Posterior vena cava (tissue), 2 donors: Measurements from ENCODE around the gene DDN. TPM values are rescaled to one million over a fixed set of nuclear protein-coding genes. Genes with fewer than 3 reads are reported as not detected.
A peak's percentile ranks its signal among the peaks of the same experiment; 100 is the strongest.

ENCODE experiments used
- DNase-seq: peaks from one replicate; pipeline ENCODE4 v3.0.0-alpha.2; 2020; ENCODE audit warnings: low spot score
- intact Hi-C, 2 donors: fragments of 100-400 bp; cut with DNase I; formaldehyde crosslinking; loops; one replicate each; pipeline versions ENCODE4 v1.14.1 to v1.14.2; 2022 to 2023
- total RNA-seq, 2 donors: library from RNA; stranded (reverse); fragmentation: NEBNext Ultra II Directional; extraction: Animal tissue kit (Norgen Biotek cat#: 25700); gene quantifications; one replicate each; pipeline ENCODE4 v1.2.1, GENCODE V29; 2021
- donor health status: DM: yes; HTN: yes; CAD: no.
- donor health status: DM: yes; HTN: yes; CAD: no.

DDN gene
- total RNA-seq, 2 donors from 2014 or later = not detected

DNA sequence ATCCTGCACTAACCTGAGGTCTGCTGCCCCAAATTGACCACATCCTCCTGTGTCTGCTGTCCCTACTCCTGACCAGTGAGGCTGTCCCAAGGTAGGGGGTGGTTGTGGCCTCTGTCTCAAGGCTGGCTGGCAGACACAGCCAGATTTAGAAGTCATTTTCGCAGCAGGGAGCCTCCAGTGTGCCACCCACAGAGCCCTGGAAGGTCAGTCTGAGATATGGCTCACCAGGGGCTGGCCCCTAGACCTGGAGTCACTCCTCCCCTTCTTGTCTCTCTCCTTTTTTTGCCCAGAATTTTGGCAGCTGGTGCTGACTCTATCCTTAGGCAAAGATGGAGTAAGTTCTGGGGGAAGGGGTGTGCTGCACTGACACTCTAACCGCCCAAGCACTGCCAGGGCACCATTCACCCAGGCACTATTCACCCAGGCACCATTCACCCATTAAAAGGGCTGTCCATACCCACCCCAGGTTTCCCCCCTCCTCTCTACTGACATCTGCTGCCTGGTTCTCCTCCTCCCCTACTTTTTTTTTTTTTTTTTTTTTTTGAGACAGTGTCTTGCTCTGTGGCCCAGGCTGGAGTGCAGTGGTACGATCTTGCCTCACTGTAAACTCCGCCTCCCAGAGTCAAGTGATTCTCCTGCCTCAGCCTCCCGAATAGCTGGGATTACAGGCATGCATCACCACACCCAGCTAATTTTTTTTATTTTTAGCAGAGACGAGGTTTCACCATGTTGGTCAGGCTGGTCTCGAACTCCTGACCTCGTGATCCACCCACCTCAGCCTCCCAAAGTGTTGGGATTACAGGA lies 7.7 kb downstream of the DDN start:
- intact Hi-C loops = no loop called here
- peak; percentile 34 for DNase-seq

DNA sequence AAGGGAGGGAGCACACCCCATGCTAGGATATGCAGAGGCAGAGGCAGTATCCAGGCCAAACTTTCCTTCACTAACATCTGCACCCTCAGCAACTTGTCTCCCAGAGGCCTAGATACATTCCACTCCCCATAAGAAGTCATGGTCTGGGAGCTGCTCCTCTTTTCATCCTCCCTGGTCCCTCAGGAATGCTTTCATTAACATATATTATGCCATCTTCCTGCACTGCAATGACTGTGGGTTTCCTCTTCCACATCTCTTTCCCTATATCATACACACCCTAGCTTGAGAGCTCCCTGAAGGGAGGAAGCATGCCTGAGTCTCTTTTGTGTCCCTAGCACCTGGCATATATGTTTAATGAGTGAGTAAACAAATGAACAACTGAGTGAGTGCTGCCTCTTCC lies 8.6 kb downstream of the DDN start:
- no peak for DNase-seq
- intact Hi-C loops = no loop called here

DNA sequence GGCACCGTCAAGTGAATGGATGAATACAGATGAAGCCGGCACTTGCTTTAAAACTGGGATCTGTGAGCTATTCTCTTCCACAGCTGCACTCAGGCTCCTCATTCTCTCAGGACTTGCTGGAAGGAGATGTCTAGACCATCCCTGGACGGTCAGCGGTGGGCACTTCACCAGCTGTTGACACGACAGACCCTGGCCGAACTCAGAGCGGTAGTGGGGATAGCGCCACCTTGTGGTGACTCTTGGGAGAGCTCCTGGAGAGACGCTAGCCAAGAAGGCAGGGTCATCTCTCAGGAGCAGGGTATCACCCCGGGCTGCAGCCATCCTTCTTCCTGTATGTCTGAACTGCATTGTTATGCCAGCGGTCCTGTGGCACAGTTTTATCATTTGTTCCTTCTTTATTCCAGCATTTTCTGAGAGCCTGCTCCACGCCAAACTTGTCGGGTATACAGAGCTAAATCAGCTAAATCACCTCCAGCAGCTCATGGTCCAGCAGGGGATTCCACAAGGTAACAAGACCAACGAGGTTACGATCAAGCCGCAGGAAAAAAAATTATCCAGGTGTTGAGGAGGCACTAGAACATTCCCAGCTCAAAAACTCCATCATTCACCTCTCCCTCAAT lies 11.0 kb downstream of the DDN start:
- DNase-seq = peak; percentile 89
- intact Hi-C loops = no loop called here

DNA sequence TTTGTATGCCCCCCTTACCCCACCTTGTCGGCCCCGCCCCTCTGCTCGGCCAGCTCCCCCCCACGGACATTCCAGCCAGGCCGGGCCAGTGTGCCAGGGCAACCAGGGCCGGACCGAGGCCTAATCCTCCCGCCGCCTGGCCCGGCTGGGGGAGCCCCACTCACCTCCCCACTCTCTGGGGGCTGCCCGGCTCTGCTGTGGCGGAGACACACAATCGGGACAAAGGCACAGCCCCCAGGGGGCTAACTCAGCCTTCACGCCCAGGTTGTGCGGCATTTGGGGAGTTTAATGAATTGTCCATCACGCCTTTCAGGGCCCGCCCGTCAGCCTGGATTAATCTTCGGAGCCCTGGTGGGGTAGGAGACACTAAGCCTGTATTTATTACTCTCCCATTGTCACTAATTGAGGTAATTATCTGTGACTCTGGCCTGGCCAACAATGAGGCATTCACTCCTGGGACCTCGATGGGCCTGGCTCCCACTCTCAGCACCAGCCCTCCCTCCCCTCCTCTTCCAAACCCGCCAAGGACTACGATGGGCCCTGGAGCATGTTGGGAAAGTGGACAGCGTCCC lies 12.4 kb downstream of the DDN start:
- DNase-seq = peak; percentile 76
- intact Hi-C loops = no loop called here

DNA sequence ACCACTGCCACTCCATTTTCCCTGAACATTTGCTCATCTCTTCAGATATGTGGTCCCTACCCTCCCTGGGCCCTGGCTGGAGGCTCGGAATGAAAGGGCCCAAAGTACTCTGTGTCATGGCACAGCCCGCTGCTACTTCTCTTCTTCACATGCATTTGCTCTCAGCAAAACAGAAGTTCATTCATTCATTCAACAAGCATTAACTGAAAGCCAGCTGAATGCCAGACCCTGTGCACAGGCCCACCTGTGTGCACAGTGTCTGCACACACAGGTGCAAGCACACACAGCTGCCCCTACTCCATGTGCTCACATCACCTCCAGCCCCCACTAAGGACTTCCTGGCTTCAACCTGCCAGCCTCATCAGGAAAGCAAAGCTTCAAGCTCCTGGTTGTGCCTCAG lies 13.3 kb downstream of the DDN start:
- peak; percentile 57 for DNase-seq
- intact Hi-C loops = no loop called here

DNA sequence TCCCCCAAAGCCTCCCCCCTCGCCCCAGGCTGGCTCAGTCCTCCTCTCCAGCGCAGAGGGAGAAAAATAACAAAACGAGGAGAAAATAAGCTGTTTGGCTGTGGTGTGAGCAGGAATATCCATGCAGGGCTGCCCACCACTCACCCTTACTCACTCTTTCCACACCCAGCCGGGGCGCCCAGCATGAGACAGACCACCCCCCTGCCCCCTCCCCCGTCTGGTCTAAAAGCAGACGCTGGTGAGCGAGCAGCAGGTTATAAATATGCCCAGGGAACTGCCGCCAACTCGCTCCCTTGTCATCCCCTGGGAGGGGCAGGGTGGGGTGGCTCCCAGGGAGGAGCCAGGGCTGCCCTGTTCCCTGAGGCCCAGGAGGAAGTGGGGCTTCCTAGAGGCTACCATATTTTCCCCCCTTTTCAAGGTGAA lies 13.7 kb downstream of the DDN start:
- intact Hi-C loops = no loop called here
- peak; percentile 71 for DNase-seq

DNA sequence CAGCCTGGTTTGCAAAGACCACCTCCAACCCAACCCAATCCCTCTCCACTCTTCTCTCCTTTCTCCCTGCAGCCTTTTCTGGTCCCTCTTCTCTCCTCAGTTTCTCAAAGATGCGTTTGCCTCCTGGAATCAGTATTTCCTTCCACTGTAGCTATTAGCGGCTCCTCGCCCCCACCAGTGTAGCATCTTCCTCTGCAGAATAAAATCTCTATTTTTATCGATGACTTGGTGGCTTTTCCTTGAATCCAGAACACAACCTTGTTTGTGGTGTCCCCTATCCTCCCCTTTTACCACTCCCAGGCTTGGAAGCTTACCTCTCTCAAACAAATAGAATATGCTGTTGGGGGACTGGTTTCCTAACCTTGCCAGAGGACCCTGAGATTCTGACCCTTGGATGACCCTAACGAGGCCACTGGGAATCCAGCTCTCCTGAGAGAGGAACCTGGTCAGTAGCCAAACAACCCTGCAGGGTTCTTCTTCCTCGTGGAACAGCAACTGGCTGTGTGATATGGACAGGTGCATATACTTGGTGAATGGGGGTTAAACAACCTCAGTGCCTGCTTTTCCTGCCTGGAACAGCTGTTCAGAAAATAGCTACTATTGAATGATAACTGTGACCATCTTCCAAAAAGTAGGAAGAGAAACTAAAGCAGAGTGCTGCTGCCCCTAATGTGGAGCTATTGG lies 16.6 kb downstream of the DDN start:
- intact Hi-C loops = no loop called here
- no peak for DNase-seq

DNA sequence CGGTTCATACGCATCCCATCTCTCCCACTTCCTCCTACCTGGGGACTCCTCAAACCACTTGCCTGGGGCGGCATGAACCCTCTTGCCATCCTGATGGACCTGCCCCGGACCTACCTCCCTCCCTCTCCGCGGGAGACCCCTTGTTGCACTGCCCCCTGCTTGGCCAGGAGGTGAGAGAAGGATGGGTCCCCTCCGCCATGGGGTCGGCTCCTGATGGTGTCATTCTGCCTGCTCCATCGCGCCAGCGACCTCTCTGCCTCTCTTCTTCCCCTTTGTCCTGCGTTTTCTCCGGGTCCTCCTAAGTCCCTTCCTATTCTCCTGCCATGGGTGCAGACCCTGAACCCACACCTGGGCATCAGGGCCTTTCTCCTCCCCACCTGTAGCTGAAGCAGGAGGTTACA lies 17.4 kb downstream of the DDN start:
- intact Hi-C loops = no loop called here
- peak; percentile 73 for DNase-seq

DNA sequence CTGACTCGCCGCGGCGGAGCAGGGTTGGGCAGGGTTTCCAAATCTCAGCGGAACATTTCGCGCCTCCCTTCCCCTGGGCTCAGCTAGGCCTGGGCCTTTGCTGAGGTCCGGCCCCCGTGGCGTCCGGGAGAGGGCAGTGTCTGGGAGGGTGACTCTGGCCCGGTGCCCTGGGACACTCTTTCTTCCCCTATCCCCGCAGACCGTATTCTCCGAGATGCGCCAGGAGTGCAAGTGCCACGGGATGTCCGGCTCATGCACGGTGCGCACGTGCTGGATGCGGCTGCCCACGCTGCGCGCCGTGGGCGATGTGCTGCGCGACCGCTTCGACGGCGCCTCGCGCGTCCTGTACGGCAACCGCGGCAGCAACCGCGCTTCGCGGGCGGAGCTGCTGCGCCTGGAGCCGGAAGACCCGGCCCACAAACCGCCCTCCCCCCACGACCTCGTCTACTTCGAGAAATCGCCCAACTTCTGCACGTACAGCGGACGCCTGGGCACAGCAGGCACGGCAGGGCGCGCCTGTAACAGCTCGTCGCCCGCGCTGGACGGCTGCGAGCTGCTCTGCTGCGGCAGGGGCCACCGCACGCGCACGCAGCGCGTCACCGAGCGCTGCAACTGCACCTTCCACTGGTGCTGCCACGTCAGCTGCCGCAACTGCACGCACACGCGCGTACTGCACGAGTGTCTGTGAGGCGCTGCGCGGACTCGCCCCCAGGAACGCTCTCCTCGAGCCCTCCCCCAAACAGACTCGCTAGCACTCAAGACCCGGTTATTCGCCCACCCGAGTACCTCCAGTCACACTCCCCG lies 18.0 kb downstream of the DDN start:
- intact Hi-C loops = no loop called here
- DNase-seq = peak; percentile 83

DNA sequence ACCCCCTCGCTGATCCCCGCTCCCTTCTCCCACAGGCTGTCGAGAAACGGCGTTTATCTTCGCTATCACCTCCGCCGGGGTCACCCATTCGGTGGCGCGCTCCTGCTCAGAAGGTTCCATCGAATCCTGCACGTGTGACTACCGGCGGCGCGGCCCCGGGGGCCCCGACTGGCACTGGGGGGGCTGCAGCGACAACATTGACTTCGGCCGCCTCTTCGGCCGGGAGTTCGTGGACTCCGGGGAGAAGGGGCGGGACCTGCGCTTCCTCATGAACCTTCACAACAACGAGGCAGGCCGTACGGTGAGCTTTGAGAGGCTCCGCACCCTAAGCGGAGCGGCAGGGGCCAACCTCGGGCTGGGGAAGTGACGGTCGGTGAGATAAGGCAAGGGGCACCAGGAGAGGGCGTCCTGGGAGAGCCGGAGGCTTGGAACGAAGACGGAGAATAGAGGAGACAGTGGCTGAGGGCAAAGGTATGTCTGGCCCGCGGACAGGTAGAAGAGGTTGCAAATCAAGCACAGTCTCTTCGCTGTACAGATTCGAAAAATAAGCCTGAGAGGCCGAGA lies 18.7 kb downstream of the DDN start:
- intact Hi-C loops = no loop called here

DNA sequence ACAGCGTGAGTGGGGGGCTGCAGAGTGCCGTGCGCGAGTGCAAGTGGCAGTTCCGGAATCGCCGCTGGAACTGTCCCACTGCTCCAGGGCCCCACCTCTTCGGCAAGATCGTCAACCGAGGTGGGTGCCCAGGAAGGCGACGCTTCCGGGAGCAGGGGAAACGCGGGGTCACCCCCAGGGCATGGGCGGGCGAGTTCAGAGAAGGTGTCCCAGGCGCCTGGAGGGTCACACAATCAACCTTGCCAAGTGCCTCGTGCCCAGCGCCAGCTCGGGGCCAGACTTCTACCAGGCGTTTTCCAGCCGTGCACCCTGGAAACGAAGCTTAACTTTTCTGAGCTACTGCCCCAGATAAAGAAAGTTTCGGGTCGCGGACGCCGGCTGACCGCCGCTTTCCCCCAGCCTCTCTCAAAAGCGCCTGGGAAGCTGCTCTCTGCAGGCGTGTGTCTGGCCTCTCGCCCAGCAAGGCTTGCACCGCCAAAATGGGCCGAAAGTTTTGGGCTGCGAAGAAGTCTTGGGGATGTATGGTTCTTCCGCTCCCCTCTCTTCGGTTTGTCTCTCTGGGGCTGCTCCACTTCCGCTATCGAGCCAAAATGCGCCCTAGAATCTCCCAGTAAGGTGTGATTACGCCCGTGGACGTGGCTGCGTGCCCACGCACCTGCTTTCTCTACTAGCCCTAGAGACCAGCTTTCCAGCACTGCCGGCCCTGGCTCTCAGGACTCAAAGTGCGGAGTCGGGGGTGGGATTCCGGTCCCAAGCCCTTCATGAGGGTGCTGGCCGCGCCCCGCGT lies 19.4 kb downstream of the DDN start:
- intact Hi-C loops = no loop called here
- DNase-seq = peak; percentile 79

More for the DNA sequence above, 18.7 kb downstream of the DDN start:
- peak; percentile 81 for DNase-seq

DNA sequence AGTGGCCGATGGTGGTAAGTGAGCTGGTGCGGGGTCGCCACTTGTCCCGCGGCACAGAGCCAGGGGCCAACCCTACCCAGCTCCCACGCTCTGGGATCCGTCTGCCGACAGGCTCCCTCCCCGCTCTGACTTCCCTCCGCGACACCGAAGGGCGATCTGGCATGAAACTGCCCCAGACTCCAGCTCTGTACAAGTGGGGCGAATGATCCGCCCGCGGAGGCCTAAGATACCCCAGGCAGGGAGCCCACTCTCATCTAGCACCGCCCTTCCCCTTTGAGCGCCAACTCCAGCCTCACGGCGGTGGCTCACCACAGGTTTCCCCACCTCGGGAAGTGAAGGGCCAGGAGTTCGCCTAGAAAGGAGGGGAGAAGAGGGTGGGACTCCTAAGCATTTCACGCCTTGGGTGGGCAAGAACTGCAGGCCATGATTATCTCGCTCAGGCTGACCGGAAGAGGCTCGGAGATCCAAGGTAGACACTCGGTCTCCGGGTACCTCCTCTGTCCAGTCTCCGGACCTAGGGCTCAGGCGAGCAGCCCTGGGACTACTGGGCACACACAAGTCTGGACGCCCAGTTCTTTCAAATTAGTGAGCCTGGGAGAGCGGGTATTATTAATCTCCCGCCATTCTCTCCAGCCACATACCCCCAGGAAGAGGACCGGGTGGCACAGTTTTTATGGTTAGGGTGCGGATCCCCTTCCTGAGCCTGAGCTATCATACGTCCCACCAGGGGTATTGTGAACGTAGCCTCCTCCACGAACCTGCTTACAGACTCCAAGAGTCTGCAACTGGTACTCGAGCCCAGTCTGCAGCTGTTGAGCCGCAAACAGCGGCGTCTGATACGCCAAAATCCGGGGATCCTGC lies 20.2 kb downstream of the DDN start:
- intact Hi-C loops = no loop called here
- no peak for DNase-seq

DNA sequence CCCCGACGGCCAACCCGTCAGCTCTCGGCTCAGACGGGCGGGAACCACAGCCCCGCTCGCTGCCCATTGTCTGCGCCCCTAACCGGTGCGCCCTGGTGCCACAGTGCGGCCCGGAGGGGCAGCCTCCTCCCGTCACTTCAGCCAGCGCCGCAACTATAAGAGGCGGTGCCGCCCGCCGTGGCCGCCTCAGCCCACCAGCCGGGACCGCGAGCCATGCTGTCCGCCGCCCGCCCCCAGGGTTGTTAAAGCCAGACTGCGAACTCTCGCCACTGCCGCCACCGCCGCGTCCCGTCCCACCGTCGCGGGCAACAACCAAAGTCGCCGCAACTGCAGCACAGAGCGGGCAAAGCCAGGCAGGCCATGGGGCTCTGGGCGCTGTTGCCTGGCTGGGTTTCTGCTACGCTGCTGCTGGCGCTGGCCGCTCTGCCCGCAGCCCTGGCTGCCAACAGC lies 20.9 kb downstream of the DDN start, which contains the start of gene WNT1:
Gene WNT1, plus strand, starts transcription at position 32 of the 450 bp plus-strand sequence. Its CDS starts 329 bp downstream, at position 361.
- intact Hi-C loops = no loop called here
- peak; percentile 81 for DNase-seq

DNA sequence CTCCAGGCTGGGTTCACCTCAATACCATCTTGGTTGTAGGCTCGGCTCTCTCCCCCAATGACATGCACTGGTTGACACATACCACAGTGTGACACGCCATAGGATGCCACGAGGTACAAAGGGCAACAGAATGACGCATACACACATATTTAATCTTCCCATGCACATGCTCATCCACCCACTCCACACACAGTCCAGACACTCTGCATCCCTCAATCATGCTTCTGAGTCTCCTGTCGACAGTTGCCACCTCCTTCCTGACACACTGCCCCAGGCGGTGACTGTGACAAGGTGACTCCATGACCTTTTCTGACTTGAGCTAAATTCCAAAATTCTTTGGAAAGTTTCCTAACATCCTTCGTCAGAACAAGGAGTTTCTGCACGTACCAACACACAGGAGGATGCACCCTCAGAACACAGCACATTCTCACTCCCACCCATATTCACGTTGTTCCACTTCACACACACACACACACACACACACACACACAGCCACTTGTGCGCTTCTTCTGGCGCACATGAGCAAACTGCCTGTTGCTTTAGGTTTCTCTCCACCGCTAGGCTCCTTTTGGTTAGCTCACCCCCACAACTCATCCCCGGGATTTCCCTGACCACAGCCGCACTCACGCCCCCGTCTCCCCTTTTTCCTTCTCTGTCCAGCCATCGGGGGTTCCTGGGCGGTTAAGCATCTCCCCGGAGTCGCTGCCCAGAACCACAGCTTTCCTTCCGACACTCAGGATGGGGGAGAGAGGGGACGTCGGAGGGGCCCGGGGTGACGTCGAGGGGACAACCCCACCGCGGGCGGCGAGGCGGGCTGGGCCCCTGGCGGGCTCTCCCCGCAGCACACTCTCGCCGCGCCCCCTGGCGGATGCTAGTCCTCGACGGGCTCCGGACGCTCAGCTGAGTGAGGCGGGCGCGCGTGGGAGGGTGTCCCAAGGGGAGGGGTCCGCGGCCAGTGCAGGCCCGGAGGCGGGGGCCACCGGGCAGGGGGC lies 21.6 kb downstream of the DDN start:
- intact Hi-C loops = no loop called here
- peak; percentile 92 for DNase-seq

DNA sequence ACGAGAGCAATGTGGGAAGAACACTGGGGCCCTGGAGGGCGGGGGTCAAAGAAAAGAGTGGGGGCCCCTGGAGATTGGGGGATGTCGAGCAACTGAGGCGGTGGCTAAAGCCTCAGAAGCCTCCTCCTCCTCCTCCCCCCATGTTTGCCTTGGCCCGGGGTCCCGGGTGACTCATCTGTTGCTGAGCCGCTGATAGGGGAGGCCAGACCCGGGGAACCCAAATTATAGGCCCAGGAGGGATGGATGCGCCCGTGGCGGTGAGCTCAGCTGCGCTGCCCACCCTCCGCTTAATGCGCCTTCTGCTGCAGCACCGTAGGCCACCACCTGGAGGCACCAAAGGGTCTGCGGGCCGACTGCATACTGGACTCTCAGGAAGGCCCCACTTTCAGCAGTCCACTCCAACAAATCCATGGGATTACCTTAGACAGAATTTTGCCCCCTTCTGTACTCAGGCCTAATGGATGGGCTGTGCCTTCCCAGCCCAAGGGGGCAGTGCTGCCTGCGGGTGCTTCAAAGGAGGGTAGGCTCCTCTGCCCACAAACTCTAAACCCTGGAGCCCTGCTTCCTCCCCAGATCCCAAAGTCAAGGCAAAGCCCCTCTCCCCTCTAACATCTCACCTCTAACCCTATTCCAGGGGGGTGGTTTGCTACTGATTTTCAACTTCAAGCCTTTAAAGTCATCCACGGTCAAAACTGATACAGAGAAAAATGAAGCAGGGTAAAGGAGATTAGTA lies 25.1 kb downstream of the DDN start:
- intact Hi-C loops = no loop called here
- DNase-seq = peak; percentile 94
